ENCODE data around the gene ABHD11.
"Not testable (repeated sequence)": the region's sequence is repeated elsewhere in the genome, so short reads cannot be mapped to it uniquely, and the experiment has no call there.

The ABHD11 gene, protein sequence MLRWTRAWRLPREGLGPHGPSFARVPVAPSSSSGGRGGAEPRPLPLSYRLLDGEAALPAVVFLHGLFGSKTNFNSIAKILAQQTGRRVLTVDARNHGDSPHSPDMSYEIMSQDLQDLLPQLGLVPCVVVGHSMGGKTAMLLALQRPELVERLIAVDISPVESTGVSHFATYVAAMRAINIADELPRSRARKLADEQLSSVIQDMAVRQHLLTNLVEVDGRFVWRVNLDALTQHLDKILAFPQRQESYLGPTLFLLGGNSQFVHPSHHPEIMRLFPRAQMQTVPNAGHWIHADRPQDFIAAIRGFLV

DNA sequence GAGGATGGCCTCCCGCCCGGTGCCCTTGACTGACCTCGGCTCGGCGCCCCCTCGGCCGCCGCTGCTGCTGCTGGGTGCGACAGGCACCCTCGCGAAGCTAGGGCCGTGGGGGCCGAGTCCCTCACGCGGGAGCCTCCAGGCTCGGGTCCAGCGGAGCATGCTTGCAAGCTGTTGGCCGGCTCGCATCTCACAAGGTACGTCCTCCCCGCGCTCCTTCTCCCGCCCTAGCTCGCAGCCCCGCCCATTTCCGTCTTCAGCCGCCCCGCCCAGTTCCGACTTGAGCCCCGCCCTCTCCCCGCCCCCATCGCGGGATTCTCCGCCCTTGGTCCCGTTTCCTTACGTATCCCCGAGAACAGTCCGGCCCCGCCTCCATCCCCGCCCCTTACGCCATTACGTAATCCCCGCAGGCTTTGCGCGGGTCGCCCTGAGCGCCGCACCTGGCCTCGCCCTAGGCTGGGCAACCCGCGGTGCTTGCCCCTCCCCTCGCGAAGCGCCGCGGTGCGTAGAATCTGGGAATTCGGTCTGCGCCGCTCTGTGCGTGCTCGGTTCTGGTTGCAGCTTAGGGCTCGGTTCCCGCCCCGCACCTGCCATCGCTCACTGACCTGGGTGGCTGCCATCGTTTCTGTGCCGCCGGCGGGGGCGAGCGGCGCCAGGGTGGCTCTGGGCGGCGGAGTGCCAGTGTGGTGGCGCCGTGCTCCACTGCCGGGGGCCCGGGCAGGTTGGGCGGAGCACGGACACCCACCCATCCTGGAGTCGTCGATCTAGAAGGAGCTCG is at the start of gene ABHD11:
Gene ABHD11 (minus strand): TSS at position 191 of the 775 bp plus-strand sequence. CDS start 32 bp downstream, at position 159.
- FAIRE-seq = no peak

DNA sequence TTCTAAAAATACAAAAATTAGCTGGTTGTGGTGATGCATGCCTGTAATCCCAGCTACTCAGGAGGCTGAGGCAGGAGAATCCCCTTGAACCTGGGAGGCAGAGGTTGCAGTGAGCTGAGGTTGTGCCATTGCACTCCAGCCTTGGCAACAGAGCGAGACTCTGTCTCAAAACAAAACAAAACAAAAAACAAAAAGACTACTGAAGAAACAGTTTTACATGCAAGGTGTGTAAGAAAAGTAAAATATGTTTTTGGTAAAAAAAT is 49.1 kb upstream of the ABHD11 start:
- FAIRE-seq = not testable (repeated sequence)

DNA sequence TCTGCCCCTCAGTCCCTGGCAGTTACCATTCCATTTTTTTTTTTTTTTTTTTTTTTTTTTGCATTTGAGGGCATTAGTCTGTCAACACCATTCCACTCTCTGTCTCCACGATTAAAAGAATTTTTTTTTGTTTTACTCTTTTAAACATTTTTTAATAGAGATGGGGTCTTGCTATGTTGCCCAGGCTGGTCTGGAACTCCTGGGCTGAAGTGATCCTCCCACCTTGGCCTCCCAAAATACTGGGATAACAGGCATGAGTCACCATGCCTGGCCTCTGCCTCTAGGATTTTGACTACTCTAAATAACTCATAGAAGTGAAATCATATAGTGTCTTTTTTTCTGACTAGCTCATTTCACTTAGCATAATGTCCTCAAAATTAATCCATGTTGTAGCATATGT is 48.0 kb upstream of the ABHD11 start:
- FAIRE-seq = no peak

DNA sequence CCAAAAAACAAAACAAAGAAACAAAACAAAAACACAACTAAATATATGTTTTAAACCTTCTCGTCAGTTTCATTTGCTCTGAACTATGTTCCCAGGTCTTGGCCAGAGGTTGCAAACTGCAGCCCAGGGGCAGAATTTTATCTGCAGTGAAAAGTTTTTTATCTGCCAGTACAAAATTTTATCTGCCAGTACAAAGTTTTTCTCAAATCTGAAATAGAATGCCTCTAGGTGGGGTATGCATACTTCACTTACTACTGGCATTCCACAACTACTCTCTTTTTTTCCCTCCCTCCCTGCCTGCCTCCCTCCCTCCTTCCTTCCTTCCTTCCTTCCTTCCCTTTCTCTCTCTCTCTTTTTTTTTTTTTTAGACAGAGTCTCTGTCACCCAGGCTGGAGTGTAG is 40.9 kb upstream of the ABHD11 start:
- FAIRE-seq = no peak

DNA sequence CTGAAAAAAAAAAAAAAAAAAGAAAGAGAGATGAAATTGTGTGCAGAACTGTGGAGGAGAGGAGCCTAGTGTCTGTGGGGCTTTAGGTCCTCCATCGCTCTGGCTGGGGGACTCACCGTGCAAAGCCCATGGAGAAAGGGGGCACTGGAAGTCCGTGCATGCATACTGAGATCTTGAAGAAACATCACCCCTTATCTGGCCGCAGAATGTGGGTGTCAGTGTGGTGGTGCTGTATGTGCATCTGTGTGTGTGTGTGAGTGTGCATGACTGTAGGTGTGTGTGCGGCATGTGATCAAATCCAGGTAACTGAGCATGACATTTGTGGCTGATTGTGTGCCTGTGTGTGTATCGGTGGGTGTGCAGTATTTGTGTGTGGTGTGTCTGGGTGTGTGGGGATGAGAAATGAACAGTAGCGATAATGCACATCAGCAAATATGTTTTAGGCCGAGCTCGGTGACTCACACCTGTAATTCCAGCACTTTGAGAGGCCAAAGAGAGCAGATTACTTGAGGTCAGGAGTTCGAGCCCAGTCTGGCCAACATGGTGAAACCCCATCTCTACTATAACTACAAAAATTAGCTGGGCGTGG is 40.3 kb upstream of the ABHD11 start:
- FAIRE-seq = no peak

DNA sequence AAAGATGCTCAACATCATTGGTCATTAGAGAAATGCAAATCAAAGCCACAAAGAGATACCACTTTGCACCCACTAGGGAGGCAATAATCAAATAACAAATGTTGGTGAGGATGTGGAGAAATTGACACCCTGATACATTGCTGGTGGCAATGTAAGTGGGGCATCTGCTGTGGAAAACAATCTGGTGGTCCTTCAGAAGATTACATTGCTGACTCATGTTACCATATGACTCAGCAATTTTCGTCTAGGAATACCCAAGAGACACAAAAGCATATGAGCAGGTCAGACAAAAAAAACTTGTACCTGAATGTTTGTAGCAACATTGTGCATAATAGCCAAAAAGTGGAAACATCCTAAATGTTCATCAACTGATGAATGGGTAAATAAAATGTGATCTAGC is 36.3 kb upstream of the ABHD11 start:
- no peak for FAIRE-seq

DNA sequence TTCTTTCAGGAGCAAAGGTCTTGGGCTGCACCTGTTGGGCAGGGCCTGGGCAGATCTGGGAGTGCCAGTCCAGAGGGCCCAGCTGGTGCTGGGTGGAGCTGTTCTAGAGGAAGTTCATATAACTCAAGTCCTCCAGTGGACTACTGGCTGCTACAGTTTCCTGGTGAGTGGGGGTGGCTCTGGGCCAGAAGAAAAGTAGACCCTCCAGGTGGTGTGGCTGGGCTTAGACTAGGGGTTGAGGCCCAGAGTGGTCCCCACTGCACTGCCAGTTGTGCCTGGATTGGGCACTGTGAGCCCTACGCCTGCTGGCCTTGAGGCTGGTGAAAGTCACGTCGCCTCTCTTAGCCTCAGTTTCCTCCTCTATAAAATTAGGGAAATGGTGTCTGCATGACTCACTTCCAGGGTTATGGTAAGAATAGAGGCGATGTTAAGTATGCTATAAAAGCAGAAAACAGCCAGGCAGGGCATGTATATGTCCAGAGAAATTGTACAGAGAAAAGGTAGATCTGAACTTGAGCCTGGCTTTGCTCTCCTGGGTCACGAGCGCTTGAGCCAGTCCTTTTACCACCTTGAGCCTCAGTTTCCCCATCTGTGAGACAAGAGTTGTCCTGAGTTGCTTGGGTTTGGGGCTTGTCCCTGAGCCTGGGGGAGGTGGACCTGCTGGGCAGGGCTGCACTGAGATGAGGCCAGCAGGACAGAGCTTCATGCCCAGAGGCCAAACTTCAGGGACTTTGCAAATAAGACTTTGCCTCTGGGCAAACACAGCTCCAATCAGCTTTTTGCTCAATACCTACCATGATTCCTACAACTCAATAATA is 35.3 kb upstream of the ABHD11 start:
- no peak for FAIRE-seq

DNA sequence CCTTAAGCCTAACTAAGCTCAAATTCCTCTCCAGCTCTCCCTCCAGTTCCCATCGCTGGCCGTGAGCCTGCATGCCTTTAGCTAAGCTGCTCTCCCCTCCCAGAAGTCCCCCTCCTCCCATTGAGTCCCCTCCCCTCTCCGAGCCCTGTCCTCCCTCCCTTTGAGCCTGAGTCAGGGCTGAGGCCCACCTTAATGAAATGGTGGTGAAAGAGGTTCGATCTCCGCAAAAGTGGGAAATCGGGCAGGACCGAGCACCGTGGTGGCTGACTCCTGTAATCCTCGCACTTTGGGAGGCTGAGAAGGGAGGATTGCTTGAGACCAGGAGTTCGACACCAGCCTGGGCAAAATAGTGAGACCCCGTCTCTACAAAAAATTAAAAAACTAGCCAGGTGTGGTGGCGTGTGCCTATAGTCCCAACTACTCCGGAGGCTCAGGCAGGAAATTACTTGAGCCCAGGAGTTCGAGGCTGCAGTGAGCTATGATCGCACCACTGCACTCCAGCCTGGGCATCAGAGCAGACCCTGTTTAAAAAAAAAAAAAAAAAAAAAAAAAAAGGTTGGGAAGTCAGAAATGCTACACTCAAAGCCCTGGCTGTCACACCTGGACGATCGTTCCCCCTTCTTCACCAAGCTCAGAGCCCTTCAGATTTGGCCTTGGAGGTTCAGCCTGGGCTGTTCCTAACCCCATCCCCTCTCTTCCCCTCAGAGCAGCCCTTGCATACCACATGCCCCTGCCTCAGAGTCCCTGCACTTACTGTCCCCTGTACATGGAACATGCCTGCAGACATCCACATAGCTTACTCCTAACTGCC is 32.5 kb upstream of the ABHD11 start:
- no peak for FAIRE-seq

DNA sequence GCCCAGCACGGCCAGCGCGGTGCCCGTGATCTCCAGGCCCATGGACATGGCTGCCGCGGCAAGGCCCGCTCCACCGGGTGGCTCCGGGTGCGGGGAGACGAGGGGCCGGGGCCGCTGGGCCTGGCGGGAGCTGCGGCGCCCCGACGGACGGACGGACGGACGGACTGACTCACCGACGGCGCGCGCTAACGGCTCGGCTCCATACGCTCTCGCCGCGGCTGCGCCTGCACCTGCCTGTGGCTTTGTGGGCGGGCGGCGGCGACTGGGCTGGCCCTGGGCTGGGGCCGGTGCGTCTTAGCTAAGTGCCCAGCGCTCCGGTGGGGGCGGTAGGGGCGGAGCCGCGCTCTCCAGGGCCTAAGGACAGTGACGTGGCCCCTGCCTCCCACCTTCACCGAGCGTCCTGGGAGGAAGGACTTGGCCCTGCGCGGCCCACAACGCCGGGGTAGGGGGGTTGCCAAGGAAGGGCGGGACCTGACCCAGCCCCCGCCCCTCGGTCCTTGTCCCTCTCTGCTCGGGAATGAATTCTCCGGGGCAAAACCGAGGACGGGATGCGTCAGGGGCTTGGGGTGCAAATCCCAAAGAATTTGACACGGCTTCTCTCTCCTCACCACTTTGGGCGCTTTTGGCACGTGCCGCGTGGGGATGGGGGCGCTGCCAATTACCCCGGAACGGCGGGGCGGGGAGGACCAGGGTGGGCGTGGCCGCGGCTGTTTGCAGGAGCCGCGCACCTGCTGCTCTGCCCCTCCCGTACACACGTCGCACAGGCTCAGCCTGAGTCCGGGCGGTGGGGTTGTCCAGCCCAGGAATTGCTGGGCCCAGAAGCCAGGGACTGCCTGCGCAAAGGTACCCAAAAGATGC is 31.6 kb upstream of the ABHD11 start, which contains the start of gene CLDN3:
Gene CLDN3 (minus strand): TSS at position 269 of the 858 bp plus-strand sequence. CDS start 221 bp downstream, at position 48.
- no peak for FAIRE-seq

DNA sequence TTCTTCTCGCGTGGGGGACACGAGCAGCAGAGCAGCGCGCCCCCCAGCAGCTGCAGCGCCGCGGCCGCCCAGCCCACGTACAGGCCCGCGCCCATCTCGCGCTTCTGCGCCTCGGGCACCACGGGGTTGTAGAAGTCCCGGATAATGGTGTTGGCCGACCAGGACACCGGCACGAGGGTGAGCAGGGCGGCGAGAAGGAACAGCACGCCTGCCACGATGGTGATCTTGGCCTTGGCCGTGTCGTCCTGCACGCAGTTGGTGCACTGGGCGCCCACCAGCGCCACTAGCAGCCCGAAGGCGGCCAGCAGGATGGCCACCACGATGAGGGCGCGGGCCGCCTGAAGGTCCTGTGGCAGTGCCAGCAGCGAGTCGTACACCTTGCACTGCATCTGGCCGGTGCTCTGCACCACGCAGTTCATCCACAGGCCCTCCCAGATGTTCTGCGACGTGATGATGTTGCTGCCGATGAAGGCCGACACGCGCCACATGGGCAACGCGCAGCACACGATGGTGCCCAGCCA is 30.9 kb upstream of the ABHD11 start:
- no peak for FAIRE-seq

DNA sequence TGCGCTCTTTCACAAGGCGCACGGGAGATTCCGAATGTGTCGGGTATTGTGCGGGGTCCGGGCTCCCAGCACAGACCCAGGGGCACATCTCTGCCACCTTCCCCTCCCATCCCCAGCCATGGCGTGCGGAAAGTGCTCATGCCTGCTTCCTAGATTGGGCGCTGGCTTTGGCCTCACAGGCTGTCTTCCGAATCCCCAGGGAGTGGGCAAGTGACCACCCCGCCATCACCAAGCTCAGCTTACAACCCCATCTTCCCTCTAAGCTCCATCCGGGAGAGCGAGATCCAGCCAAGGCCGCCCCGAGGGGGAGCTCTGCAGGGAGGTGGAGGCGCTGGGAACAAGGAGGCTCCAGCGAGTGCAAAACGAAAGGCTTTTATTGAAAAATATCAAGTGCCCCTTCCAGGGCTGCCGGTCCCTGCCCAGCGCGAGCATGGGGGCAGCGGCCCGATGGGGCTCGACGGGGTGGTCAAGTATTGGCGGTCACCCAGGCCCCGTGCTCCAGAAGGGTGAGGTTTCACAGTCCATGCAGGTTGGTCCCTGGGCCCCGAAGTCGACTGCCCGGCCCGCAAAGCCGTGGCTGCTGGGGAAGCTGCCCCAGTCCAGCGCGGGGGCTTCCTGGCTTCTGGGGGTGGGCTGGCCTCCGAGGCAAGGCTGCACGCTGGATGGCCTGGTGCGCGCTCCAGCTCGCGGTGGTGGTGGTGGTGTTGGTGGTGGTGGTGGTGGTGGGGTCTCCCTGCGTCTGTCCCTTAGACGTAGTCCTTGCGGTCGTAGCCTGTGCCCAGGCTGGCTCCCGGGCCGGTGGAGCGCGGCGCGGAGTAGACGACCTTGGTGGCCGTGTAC is 30.3 kb upstream of the ABHD11 start:
- no peak for FAIRE-seq

DNA sequence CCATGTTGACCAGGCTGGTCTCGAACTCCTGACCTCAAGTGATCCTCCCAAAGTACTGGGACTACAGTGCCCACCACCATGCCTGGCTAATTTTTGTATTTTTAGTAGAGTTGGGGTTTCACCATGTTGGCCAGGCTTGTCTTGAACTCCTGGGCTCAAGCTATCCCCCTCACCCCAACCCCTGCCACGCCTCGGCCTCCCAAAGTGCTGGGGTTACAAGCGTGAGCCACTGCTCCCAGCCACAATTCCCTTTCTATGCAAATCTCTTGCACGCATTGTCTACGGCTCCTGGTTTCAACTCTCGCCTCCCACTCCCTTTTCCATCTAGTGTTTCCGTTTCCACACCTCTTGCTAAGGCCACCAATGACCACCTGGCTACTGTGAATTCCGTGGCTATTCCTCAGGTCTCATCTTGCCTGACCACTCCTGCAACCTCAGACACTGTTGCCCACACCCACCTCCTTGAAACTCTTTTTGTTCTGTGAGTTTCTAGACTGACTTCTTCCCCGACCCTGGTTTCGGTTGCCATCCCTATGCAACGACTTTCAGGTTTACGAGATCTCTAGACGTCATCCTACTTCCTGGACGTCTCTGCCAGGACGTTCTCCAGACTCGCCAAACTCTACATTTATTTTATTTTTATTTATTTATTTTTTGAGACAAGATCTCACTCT is 28.1 kb upstream of the ABHD11 start:
- no peak for FAIRE-seq

DNA sequence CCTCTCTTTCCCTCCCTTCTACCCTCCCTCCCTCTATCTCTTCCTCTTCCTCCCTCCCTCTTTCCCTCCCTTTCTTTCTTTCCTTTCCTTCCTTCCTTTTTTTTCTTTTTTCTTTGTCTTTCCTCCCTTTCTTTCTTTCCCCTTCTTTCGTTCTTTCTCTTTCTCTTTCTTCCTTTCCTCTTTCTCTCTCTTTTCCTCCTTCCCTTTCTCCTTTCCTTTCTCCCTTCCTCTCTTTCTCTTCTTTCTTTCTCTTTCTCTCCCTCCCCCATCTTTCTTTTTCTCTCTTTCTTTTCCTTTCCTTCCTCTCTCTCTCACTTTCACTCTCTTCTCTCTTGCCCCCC is 24.0 kb upstream of the ABHD11 start:
- FAIRE-seq = no peak

DNA sequence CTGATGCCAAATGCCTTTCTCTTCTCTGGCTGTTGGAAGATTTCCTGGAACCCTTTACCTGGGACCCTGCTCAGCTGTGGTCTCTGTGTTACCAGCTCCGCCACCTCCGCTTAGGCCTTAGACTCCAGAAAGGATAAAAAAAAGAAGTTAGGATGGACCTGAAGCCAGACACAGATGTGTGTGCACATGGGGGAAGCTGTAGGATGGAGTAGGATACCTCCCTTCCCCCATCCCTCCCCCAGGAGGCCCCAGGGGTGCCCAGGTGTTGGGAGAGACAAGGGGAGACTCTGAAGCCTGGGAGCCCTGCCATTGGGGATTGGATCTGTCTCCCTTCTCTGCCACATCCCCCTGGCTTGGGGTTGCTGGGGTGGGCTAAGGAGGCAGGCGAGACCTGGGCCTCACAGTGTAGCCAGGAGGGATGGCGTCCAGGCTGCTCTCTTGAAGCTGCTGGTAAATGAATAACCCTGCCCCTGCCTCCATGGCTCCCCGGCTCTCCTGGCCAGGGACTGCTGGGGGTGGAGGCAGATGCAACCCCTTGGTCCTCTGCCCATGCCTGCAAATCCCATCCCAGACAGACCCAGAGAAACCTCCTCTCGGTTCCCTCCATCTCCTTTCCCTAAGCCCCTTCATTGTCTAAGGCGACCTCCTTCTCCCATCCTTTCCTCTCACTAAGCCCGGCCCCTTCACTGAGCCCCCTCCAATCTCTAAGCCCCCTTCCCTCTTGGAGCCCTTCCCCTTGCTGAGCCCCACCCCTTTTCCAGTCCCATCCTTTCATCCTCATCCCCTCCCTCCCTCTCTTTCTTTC is 23.5 kb upstream of the ABHD11 start:
- no peak for FAIRE-seq

DNA sequence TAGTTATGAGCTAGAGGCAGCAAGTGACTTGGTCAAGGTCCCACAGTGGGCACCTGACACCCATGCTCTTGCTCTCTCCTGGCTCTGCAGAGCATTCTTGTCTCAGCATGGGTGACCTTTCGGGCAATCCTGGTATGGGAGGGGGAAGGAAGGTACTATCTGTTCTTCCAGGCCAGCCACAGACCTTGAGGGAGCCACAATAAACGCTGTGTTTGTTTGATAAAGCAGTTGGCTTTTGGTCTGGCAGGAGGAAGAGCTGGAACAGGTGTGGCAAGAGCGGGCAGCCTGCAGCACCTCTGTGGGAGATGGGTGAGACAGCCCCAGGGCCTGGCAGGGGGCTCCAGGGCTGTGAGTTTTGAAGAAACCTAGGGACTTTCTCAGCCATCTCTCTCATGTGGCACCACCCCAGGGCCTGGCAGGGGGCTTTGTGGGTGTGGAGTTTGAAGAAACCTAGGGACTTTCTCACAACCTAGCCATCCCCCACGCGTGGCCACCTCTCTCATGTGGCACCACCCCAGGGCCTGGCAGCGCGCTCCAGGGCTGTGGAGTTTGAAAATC is 20.1 kb upstream of the ABHD11 start:
- no peak for FAIRE-seq

DNA sequence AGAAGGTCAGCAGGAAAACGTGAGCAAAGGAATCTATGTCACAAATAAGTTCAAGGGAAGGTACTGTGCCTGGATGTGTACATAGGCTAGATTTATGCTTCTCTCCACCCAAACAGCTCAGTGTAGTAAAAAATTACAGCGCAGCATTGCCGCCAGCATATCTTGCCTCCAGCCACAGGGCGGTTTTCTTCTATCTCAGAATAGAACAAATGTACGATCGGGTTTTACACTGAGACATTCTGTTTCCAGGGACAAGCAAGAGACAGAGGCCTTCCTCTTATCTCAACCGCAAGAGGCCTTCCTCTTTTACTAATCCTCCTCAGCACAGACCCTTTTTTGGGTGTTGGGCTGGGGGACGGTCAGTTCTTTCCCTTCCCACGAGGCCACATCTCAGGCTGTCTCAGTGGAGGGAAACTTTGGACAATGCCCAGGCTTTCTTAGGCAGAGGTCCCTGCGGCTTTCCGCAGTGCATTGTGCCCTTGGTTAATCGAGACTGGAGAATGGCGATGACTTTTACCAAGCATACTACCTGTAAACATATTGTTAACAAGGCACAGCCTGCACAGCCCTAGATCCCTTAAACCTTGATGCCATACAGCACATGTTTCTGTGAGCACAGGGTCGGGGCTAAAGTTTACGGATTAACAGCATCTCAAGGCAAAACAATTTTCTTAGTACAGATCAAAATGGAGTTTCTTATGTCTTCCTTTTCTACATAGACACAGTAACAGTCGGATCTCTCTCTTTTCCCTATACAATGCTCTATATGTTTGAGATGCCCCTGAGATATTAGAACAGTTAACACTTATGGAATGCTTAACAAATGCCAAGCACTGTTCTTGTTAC is 11.6 kb upstream of the ABHD11 start:
- FAIRE-seq = no peak

DNA sequence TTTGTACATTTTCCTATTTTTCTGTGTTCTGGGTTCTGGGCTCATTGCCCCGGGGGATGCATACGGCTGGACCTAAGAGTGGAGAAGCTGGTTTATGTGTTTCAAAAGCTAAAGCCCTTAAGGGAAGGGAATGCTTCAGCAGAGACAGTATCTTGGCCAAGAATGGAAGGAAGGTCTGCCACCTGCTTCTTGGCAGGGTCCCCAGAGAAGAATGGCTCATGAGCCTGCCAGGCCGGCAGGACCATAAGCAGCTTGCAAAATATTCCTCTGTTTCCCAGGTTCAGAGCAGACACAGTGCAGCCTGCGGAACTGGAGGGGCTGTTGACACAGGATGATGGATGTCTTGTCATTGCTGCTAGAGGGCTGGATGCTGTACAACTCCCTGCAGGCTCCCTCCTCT is 7.8 kb upstream of the ABHD11 start:
- FAIRE-seq = no peak
